AG04450 (cell line): ENCODE measurements around the gene FHIT. TPM values are rescaled to one million over a fixed set of nuclear protein-coding genes. Genes with fewer than 3 reads are reported as not detected.

Experiments
- CTCF ChIA-PET: fragments of 300-600, 350-600 bp; formaldehyde crosslinking; extraction: SDS; loops from one replicate; lab custom pipeline; 2022; ENCODE audit warnings: antibody characterized with exemption, inconsistent platforms; lab: Charles Lee
- POLR2A ChIA-PET: fragments of 350-600 bp; formaldehyde crosslinking; extraction: SDS; loops from one replicate; lab custom pipeline; 2021; ENCODE audit warnings: antibody characterized with exemption, inconsistent platforms; lab: Yijun Ruan, JAX
- DNase-seq: peaks from one replicate; pipeline ENCODE4 v3.0.0-alpha.2; 2011; ENCODE audit warnings: low read depth, low spot score
- H3K27ac ChIP-seq: one replicate; pipeline ENCODE4 v1.5.1; 2012; ENCODE audit warnings: low read depth, low read length, control low read depth
- H3K27me3 ChIP-seq: one replicate; pipeline ENCODE4 v1.6.0; 2012; ENCODE audit warnings: low read length; ENCODE audit not compliant: control insufficient read depth, insufficient read depth
- H3K4me3 ChIP-seq: 2 replicates; pipeline ENCODE4 v1.5.1; 2011; ENCODE audit warnings: mild to moderate bottlenecking, low read depth, low read length, control low read depth
- H3K9me3 ChIP-seq: 2 replicates; pipeline ENCODE4 v1.5.1; 2012; ENCODE audit warnings: low read length; ENCODE audit not compliant: control insufficient read depth, insufficient read depth
- CTCF ChIP-seq: IDR thresholded peaks from 2 replicates; pipeline ENCODE4 v1.5.1; 2011; ENCODE audit warnings: low read depth, low read length, control low read depth, inconsistent platforms
- polyA plus RNA-seq: library from polyadenylated mRNA; depleted of rRNA; stranded (reverse); fragments of >200 nt; gene quantifications from 2 replicates; pipeline ENCODE4 v1.2.3, GENCODE V29; 2011

Gene FHIT
- polyA plus RNA-seq, 1 experiment, result 0.17 TPM

GRCh38 chr3:60000311-60001105 is 1250.7 kb downstream of the FHIT start:
- no peak for TF ChIP-seq CTCF
- Histone ChIP-seq H3K27ac (no peak overlapping the region), H3K9me3 (no peaks in the 10 kb centered on the region), H3K4me3 (no peak overlapping the region), H3K27me3 (no peaks in the 10 kb centered on the region)
- ChIA-PET CTCF (no interaction called here), POLR2A (no interaction called here)
- DNase-seq, result no peak

- ChIA-PET POLR2A (no interaction called here), CTCF (no interaction called here)
- no peak for TF ChIP-seq CTCF
- Histone ChIP-seq H3K4me3 (no peak overlapping the region), H3K27ac (no peak overlapping the region), H3K9me3 (no peaks in the 10 kb centered on the region), H3K27me3 (no peaks in the 10 kb centered on the region)
- no peak for DNase-seq
Measured at GRCh38 chr3:59998058-59998457, 1253.2 kb downstream of the FHIT start.

GRCh38 chr3:59997583-59997982 is 1253.7 kb downstream of the FHIT start:
- Histone ChIP-seq H3K27me3 (no peaks in the 10 kb centered on the region), H3K9me3 (no peaks in the 10 kb centered on the region), H3K4me3 (no peak overlapping the region), H3K27ac (no peak overlapping the region)
- CTCF ChIA-PET, result no interaction called here
- TF ChIP-seq CTCF, result no peak
- DNase-seq, result no peak
- POLR2A ChIA-PET, result no interaction called here

DNA sequence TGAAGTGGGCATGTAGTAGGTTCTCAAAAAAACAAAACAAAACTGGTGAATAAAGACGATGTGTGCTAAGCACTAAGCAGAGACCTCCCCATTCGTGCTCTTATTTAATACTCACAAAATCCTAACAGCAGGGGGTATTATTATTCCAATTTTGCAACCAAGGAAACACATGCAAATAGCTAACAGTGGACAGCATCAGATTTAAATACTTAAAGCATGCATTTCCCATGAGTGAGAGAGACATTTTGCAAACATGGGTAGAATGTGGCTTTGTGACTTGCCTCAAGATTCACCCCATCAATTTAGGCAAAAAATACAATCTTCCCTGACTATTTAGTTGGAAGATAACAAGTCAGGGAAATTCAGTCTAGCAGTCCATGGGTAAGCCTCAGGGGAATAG is 1255.2 kb downstream of the FHIT start:
- no peaks in the 10 kb centered on the region for H3K9me3 ChIP-seq
- H3K4me3 ChIP-seq, result no peak overlapping the region
- DNase-seq, result no peak
- no peak for TF ChIP-seq CTCF
- POLR2A ChIA-PET, result no interaction called here
- no peaks in the 10 kb centered on the region for H3K27me3 ChIP-seq
- CTCF ChIA-PET, result no interaction called here
- H3K27ac ChIP-seq, result no peak overlapping the region

- H3K27me3 ChIP-seq, result no peaks in the 10 kb centered on the region
- no peak overlapping the region for H3K27ac ChIP-seq
- no peaks in the 10 kb centered on the region for H3K9me3 ChIP-seq
- DNase-seq, result no peak
- no peak for TF ChIP-seq CTCF
- CTCF ChIA-PET, result interaction anchor here (0.5 kb wide), 1 partner anchor 8 kb away, joined by 3 read pairs; no protein-coding TSS in a partner anchor
- H3K4me3 ChIP-seq, result no peak overlapping the region
- POLR2A ChIA-PET, result no interaction called here
Measured at GRCh38 chr3:59995563-59995962, 1255.7 kb downstream of the FHIT start.
